NCI-H524 treated with DMSO at 0.1 percent for 48 hours (cell line): ENCODE data around the gene CDHR3.
A peak's percentile ranks its signal among the peaks of the same experiment; 100 is the strongest.

Experiments used
- DNase-seq: peaks from one replicate; lab custom pipeline; 2025; lab: John Stamatoyannopoulos, UW

CDHR3 gene

DNA sequence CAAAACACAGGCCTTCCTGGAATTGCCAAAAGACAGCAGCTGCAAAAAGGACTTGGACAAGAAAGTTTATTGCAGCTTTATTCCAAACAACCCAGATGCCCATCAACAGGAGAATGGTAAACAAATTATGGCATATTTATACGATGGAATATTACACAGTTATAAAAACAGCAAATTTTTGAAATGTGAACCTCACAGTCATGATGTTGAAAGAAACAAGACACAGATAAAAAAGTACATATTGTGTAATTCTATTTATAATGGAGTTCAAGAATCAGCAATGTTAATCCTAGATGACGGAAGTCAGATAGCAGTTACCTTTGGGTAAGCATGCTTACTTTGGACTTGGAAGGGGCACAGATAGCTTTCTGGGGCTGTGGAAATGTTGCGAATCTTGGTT lies 104.6 kb downstream of the CDHR3 start:
- DNase-seq: no peak

DNA sequence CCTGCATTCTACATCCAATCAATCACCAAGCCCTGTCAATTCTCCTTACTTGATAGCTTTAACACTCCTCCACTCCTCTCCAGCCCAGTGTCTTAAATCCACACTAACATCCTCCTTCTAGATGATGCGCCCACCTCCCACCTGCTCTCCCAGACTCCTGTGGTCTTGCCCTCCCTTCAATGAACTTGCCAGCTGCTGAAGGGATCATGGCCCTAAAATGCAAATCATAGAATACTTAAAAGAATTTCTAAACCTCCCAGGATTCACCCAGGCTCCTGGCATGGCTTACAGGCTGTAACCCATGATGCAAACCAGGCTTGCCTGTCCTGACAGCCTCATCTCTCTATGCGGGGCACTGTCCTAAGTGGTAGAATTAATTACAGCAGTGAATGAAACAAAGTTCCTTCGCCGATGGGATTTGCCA lies 105.5 kb downstream of the CDHR3 start:
- no peak for DNase-seq

DNA sequence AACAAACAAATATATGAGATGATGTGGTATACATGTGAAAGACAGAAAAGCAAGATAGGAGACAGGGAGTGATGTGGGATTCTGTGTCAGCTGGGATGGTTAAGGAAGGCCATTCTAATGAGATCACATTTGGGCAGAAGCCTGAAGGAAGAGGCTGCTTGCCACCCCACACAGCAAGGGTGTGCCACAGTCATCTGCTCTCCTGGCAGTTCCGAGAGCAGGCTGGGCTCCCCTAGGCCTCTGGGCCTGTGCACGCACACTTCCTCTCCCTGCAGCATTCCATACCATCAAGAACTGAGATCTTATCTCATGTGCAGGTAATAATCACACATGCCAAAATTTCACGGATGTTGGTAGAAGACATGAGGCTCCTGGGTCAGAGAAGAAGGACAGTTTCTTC lies 105.9 kb downstream of the CDHR3 start:
- DNase-seq: no peak

DNA sequence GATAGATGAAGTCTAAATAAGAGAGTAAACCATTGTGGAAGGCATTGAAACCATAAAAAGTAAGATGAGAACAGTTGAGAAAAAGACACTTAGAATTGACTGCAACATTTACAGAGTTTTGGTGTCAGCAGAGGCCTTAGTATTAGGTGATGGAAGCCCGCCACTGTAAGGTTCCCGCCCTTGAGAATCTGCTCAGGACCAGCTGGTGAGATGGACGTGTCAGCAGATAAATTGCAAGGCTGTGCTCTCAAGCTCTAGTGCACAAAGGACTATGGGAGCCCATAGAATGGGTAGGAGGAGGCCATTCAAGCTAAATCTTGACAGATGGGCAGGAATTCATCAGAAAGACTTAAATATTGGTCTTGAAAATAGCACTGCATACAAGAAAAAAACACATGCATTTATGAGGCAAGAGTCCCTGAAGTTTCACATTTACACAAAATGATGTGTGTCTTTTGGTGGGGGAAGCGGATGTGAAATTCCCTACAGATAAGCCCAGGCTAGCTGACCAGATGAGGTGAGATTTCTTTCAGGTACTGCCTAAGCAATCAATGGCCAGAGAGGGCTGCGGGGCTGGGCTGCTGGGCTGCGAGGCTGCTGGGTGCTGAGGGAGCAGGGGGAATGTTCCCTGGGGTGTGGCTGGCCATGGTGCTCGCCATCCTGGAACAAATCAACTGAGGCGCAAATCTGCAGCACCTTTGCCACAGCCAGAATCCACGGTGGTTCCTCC lies 106.6 kb downstream of the CDHR3 start:
- DNase-seq: peak; percentile 72

DNA sequence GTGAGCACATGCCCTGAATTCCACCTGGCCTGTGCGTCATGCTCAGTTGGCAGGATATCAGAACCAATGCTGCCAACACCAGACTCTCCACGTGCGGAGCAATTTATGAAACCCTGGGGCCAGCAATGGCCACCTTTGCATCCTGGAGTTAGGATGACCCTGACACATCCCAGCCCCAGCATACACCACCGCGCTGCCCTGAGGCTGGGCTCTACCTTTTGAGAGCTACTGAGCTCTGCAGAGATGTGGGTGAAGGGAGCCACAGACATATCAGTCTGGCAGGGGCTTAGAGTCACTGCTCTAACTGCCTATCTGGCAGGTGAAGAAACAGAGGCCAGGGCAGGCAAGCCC lies 107.1 kb downstream of the CDHR3 start:
- DNase-seq: no peak

DNA sequence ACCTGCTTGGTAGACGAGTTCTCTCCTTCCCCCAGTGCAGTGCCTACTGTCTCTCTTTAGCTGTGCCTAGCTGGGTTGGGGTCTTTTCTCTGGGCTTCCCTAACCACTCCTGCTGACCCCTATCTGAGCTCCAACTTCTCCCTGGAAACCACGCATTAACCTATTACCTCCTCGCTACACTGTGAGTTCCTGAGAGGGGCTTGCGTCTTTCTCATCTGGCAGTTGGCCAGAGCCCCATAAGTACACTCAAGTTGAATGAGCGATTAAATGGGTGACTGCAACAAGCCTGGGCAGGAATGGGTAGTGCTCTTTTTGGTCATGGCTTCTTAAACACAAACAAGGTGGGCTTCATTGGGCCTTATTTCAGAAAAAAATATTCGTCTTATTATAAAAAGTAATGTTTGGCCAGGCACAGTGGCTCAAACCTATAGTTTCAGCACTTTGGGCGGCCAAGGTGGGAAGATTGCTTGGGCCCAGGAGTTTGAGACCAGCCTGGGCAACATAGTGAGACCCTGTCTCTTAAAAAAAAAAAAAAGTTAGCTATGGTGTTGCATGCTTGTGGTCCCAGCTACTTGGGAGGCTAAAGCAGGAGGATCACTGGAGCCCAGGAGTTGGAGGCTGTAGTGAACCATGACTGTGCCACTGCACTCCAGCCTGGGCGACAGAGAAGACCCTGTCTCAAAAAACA lies 107.6 kb downstream of the CDHR3 start:
- DNase-seq: peak; percentile 57

DNA sequence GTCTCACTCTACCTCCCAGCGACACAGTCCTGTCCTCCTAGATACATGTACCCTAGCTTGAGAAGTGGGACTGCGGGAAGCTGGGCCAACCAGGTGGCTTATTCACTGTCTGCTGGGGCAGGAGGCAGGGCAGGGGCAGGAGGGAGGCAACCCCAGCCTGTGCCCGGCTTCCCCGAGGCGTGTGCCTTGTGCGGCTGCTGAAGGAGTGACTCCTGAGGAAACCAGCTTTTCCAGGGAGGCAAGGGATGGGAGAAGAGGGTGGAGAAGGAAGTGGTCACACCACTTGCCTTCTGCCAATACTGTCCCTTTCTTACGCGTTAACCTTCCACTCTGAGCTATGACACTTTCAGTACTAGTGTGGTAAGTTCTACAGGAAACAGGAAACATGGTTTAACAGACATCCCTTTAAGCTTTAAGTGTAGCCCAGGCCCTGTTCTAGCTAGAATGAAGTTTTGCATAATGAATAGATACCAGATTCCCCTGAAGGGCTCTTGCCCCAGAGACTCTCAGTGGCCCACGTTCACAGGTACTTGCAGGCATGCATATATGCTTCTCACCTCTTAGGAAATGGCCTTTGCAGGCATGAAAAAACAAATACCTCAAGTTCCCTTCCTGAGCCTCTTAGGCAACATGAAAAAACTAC lies 108.4 kb downstream of the CDHR3 start:
- no peak for DNase-seq

DNA sequence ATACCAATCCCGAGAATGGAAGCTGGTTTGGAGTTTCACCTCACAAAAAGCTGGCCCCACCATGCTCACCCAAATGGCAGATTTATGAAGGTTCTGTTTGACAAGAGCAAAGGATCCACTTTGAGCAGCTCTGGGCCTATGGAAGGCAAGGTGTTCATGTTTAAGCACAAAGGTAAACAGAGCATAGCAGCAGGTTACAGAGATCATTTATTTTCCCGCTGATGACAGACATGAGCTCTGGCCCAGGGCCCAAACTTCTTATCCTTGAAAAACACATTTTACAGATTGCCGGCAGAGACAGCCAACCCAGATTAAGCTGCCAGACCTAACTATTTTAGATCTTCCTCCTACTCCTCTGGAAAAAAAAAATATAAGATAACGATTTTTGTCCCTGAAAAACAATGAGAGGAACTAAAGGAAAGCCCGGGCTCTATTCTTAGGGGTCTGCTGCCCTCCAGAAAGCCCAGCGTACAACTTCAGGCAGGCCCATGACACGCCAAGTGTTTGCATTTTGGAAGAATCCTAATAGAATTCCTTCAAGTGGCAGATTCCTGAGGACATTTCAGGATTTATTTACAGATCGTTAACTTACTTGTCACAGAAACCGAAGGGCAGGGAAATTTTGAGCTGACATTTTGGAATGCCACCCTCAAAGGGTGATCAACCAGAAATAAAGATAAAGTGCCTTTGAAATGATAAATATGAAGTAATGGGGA lies 109.1 kb downstream of the CDHR3 start:
- no peak for DNase-seq

DNA sequence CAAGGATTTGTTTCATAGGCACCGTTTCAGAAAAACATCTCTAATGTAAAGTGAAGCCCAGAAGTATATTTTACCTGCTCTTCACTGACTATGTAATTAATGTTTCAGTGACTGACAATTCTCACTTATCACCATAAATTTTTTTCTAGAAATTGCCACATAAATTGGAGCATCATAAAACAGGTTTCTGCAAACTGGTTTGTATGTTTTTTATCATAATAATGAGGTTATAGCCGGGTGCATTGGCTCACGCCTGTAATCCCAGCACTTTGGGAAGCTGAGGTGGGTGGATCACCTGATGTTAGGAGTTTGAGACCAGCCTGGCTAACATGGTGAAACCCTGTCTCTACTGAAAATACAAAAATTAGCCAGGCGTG lies 109.6 kb downstream of the CDHR3 start:
- no peak for DNase-seq

DNA sequence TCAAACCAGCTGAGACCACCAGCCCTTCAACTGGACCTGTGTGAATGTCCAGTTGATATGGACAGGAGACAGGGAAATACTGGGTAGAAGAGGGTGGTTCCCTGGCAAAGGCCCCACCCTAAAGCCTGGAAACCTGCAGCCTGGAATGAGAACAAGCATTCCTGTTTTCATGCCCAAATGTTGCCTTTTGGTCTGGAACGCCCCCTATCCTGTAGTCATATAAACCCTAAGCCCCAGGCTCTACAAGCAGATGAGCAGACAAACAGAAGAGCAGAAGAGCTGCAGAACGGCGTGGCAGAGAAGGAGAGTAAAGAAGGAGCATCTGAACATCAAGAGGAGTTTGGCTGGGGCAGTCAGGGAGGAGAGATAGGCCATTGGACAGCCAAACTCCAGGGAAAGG lies 110.6 kb downstream of the CDHR3 start:
- no peak for DNase-seq

DNA sequence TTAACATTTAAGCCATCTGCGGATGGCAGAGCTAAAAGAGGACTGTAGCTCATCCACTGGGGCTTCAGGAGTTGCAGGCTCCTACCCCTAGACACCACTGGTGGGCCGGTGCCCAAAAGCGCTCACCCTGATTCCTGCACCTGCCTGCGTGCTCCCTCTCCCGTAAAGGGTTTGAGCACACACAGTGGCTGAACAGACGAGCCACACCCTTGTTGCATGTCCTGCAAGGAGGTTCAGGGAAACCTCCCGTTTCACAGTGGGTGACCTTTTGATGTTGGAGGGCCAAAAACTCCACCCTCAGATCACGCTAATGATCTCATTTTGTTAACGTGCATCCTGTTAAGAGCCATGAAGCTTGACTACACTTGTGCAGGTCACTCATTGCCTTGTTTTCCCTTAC lies 111.2 kb downstream of the CDHR3 start:
- DNase-seq: no peak

DNA sequence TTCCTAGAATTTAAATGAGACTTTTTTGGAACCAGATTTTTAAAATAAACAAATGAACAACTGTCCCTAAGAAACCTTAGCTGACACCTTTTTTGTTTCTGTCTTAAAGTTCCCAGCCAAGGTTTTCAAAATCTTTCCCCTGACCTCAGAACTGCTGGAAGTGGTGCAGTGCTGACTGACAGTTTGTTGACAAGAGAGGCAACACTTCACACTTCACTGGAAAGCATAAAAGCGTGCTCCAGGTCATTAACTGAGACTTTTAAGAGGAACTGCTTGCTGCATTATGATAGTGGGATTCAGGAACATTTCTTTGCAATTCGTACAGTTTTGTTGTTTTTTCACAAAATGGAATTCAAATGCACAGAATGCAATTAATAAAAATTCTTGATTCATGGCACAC lies 112.9 kb downstream of the CDHR3 start:
- no peak for DNase-seq

DNA sequence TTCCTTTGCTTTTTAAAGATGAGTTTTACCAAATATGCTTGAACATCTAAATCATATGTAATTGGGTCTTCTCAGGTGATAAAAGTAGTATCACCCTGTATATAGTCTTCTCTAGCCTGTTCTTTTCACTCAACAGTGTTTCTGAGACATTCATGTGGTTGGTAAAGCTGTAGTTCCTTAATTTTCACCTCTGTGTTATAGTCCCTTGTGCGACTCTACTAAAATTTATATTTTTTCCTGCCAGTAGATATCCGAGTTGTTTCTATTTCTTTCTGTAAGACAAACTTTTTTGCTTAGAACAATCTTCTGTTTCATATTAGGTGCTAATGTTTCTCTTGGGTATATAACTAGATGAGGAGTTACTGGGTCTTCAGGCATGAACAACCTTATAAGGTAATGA lies 113.5 kb downstream of the CDHR3 start:
- no peak for DNase-seq

DNA sequence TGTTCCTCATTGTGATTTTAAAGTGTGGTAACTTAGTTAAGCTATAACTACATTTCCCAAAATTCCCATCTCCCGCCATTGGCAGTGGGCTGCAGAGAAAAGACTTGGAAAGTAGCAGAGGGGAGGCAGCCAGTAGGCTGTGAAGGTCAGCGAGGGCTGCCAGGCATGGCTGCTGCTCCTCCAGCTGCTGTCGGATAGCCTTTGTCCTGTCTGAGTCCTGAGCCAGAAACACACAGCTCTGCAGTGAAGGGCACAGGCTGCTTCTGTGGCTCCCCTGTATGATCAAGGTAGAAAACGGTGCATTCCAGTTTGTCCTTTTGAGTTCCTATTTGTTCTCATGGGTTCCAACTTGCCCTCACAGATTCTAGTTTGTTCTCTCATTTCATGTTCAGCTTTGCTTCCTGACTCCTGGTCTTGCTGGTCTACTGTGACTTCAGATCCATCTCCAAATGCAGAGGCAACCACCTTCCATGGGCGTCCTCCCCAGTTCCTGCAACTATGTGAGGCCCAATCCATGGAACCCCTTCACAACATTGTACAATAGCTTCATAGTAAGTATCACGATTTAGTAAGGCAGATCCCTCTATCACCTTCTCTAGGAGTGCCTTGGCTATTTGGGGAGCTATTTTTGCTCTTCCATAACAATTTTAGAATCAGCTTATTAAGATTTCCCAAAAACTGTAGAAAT lies 117.4 kb downstream of the CDHR3 start:
- DNase-seq: no peak

DNA sequence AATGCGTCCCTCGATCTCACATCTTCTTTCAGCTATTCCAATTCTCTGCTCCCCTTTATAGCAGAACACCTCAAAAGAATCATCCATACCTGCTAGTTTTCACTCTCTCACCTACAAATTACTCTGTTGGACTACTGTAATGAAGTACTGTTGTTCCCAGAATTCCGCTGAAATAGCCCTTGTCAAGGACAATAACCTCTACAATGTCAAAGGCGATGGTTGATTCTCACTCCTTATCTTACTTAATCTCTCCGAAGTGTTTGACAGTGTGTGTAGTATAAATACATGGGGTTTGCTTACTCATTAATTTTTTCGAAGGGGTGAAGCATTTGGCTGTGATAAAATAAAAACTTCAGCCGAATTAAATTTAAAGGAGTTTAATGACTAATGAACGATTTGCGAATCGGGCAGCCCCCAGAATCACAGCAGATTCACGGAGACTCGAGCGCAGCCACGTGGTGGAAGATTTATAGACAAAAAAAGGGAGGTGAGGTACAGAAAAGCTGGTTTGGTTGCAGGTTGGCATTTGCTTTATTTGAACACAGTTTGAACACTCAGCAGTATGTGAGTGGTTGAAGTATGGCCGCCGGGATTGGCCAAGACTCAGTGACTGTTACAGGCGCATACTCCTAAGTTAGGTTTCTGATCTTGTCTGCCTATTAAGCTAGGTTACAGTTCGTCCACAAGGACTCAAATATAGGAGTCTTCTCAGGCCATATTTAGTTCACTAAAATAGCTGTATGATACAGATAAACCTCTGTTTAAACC lies 119.2 kb downstream of the CDHR3 start:
- no peak for DNase-seq
